Tibial nerve (tissue), 4 donors: ENCODE measurements around the gene CCDC39.

Experiments used
- CTCF ChIP-seq, 5 experiments: fragments of 200-600 bp in 3 of 5; fragments of 450-650 bp in 2 of 5; sonication (generic) in 3 of 5; IDR thresholded peaks; one replicate each; pipeline ENCODE4 v1.5.1; 2016 to 2019; ENCODE audit warnings: antibody characterized with exemption in 5 of 5, mild to moderate bottlenecking in 3 of 5, moderate library complexity in 2 of 5
- EP300 ChIP-seq, 2 donors: sonication (generic); formaldehyde crosslinking; IDR thresholded peaks; one replicate each; pipeline ENCODE4 v1.6.1; 2017; ENCODE audit warnings: antibody characterized with exemption in 2 of 2, mild to moderate bottlenecking in 1 of 2
- POLR2A ChIP-seq, 2 donors: fragments of 450-650 bp; IDR thresholded peaks; one replicate each; pipeline ENCODE4 v1.6.1; 2017; ENCODE audit warnings: antibody characterized with exemption in 2 of 2, mild to moderate bottlenecking in 2 of 2, moderate library complexity in 2 of 2

GRCh38 chr3:180630371-180630770 is 48.9 kb downstream of the CCDC39 start:
- TF ChIP-seq EP300 (IDR thresholded peaks at IDR 0.05) (no peak), CTCF (IDR thresholded peaks at IDR 0.05) (no peak), POLR2A (IDR thresholded peaks at IDR 0.05) (no peak)
